HG03196 (cell line): Measurements from ENCODE around the gene SERPINB10.
"Not testable (repeated sequence)": the region's sequence is repeated elsewhere in the genome, so short reads cannot be mapped to it uniquely, and the experiment has no call there.

Experiments
- ATAC-seq: cut with Tn5 transposase; IDR thresholded peaks from one replicate; pipeline ENCODE4 v1.9.1; 2021; ENCODE audit not compliant: unreplicated experiment

The SERPINB10 gene

GRCh38 chr18:63890950-63891304 lies 16.8 kb upstream of the SERPINB10 start:
- no peak for ATAC-seq

- no peak for ATAC-seq
Measured at GRCh38 chr18:63892566-63892965, 15.2 kb upstream of the SERPINB10 start.

- ATAC-seq, result no peak
Measured at GRCh38 chr18:63894106-63894772, 13.5 kb upstream of the SERPINB10 start.

GRCh38 chr18:63895190-63895589 lies 12.6 kb upstream of the SERPINB10 start:
- no peak for ATAC-seq

- ATAC-seq, result no peak
Measured at GRCh38 chr18:63897072-63897471, 10.7 kb upstream of the SERPINB10 start.

- no peak for ATAC-seq
Measured at GRCh38 chr18:63899206-63899605, 8.6 kb upstream of the SERPINB10 start.

GRCh38 chr18:63903851-63904570 lies 3.7 kb upstream of the SERPINB10 start:
- no peak for ATAC-seq

- no peak for ATAC-seq
Measured at GRCh38 chr18:63904694-63905093, 3.1 kb upstream of the SERPINB10 start.

- ATAC-seq, result no peak
Measured at GRCh38 chr18:63905361-63905760, 2.4 kb upstream of the SERPINB10 start.

- ATAC-seq, result no peak
Measured at GRCh38 chr18:63906056-63906455, 1.7 kb upstream of the SERPINB10 start.

- ATAC-seq, result no peak
Measured at GRCh38 chr18:63908858-63909257, 1.1 kb downstream of the SERPINB10 start.

GRCh38 chr18:63909870-63910269 lies 2.1 kb downstream of the SERPINB10 start:
- ATAC-seq, result peak; percentile 71

- ATAC-seq, result no peak
Measured at GRCh38 chr18:63917817-63918216, 10.1 kb downstream of the SERPINB10 start.

- no peak for ATAC-seq
Measured at GRCh38 chr18:63922049-63922448, 14.3 kb downstream of the SERPINB10 start.

GRCh38 chr18:63924551-63924950 lies 16.8 kb downstream of the SERPINB10 start:
- no peak for ATAC-seq

GRCh38 chr18:63928331-63928730 lies 20.6 kb downstream of the SERPINB10 start:
- no peak for ATAC-seq

GRCh38 chr18:63929369-63929768 lies 21.6 kb downstream of the SERPINB10 start:
- ATAC-seq, result not testable (repeated sequence)

- ATAC-seq, result no peak
Measured at GRCh38 chr18:63930773-63931354, 23.1 kb downstream of the SERPINB10 start.

GRCh38 chr18:63936156-63936931 lies 28.6 kb downstream of the SERPINB10 start:
- ATAC-seq, result peak; percentile 98

- peak; percentile 18 for ATAC-seq
Measured at GRCh38 chr18:63936932-63937393, 29.2 kb downstream of the SERPINB10 start.

GRCh38 chr18:63940008-63940407 lies 32.2 kb downstream of the SERPINB10 start:
- ATAC-seq, result no peak
